ENCODE measurements around the gene SUSD5.
"Not testable (repeated sequence)": the region's sequence is repeated elsewhere in the genome, so short reads cannot be mapped to it uniquely, and the experiment has no call there.

SUSD5 gene

DNA sequence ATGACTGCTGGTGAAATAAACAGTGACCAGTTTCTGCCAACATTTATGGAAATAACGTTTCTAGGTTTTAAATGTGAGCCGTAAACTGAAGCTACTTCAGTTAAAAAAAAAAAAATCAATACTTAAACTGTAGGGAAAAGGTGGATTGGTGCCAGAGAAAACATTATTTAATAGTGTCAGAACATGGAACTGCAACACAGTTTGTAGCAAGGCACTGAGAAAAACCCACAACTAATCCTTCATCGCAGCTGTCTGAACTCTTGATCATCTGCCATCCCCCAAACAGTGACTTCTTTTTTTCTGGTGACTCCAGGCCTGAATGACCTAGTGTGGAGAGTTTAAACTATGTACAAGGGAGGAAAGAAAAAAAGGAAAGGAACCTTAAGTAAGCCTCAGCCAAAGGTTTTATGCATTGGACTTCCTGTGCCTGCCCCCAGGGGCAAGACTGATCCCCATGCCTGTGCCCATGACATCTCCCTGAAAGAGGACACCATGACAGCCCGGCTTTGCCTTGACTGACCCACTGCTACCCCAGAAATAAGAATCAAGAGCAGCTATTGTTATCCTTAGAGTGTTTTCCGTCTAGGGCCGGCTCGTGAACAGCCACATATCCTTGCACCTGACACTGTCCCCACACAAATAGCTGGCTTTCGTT is 71.7 kb downstream of the SUSD5 start:
- FAIRE-seq = no peak

DNA sequence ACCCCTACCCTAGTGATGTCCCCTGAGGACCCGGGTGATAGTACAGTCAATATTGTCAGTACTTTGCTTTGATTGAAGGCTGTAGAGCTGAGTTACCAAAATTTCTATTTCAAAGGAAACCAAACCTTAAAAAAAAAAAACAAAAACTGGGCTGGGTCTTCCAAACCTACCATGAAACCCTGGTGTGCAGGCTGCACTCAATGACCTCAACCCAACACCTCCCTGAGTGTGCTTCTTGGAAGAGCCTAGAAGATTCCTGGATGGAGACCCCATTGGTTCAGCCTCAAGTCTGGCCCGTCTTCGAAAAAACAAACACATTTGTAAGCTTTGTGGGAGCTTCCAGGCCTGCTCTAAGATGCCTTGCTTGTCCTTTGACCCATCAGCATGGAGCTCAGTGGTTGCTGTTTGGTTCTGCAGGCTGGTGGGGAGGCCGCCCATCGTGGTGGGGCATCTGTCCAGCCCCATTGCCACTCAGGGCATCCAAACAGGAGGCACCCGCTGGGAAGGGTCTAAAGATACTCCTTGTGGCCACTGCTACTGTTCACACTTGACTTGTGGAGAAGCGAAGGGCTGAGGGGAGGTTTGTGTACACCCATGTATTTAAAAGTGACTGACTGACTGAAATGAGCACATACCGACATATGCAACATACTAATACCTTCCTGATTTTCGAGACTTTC is 72.6 kb downstream of the SUSD5 start:
- FAIRE-seq = no peak

DNA sequence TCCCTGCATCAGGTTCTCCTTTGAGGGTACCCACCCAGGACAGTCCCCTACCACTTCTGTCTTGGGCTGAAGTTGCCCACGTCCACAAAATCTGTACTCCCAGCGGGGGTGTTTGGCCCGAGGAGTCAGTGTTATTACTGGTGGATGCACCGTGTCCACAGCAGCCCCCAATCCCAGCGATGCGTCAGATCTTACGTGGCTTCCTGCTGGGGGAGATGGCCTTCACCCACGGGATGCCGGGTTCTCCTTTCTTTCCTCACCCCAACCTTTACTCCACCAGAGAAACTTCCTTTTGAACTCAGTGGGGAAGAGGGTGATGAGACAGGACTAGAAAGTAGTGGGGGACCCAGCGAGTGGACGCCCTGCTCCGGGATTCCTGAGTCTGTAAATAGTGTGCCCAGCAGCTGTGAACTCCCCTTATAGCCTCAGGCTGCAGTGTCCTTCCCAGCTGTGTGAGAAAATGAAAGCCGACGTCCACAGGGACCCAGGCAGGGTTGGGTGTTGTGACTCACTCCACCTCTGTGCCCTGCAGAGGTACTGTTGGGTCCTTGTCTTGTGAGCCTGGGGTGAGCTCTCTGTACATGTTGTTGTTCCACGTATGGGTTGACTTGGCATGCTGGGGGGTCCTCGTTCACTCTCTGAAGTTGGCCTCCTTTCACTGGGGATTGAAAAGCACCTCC is 73.2 kb downstream of the SUSD5 start:
- FAIRE-seq = no peak

DNA sequence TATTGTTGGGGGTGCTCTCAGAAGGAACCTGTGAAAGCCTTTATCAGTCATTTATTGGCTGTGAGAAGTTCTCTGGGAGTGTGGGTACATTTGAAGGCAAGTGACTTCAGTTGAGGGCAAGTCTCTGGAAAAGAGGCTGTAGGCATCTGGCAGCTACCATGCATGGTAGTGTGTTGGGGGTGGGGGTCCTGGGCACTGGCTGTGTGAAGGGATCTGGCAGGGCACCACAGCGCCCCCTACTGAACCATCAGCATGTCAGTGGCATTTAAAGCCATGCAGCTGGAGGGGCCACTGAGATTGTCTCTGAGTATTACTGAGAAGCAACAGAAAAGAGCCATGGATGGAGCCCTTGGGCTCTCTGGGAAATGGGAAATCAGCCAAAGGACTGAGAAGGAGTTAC is 74.2 kb downstream of the SUSD5 start:
- no peak for FAIRE-seq

DNA sequence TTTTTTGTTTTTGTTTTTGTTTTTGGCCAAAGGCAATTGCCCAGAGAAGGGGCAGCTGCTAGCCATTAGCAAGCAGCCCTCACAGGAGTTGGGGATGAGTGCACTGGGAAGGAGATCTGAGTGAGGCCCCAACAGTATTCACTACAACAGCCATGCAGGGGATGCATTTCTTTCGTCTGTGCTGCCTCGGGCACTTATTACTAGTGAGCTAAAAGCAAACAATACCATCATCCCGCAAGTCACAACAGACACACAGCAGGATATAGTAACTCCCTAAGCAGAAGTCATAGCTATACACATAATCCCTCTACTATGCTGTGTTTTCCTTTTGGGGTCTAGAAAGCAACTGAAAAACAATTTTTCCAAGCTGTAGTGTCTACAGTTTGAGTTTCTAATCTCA is 77.6 kb downstream of the SUSD5 start:
- no peak for FAIRE-seq

DNA sequence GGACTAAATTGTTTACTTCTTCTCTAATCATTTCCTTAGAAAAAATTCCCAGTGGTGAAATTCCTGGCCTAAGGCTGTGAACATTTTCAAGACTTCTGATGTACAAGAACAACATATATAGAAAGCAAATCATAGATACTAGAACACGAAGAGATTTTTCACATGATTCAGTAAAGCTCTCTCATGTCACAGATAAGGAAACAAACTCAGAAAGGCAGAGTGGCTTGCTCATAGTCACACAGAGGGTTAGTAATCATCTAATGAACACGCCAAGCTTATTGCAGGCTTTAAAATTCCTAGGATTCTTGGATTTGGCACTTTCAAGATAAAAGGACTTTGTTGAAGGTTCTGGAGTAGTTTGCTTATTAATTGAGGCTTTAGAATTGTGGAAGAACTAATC is 78.6 kb downstream of the SUSD5 start:
- FAIRE-seq = no peak

DNA sequence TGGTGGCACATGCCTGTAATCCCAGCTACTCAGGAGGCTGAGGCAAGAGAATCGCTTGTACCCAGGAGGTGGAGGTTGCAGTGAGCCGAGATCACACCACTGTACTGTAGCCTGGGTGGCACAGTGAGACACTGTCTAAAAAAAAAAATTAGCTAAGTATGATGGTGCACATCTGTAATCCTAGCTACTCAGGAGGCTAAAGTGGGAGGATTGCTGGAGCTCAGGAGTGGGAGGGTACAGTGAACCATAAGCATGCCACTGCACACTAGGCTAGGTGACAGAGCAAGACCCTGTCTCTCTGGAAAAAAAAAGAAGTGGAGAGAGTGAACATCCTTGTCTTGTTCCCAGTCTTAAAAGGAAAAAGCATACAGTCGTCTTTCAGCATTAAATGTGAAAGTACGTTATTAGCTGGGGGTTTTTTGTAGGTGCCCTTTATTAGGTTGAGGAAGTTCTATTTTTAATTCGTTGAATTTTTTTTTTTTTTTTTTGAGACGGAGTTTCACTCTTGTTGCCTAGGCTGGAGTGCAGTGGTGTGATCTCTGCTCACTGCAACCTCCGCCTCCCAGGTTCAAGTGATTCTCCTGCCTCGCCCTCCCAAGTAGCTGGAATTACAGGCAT is 79.5 kb downstream of the SUSD5 start:
- not testable (repeated sequence) for FAIRE-seq

DNA sequence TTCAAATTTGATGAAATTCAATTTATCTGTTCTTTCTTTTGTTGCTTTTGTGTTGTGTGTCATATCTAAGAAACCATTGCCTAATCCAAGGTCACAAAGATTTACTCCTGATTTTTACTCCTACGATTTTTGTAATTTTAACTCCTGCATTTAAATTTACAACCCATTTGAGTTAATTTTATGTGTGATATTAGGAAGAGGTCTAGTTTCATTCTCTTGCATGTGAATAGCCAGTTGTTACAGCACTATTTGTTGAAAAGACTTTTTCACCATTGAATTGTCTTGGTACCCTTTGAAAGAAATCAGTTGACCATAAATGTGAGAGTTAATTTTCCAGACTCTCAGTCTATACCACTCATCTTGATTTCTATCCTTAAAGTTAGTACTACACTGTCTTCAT is 80.9 kb downstream of the SUSD5 start:
- FAIRE-seq = no peak

DNA sequence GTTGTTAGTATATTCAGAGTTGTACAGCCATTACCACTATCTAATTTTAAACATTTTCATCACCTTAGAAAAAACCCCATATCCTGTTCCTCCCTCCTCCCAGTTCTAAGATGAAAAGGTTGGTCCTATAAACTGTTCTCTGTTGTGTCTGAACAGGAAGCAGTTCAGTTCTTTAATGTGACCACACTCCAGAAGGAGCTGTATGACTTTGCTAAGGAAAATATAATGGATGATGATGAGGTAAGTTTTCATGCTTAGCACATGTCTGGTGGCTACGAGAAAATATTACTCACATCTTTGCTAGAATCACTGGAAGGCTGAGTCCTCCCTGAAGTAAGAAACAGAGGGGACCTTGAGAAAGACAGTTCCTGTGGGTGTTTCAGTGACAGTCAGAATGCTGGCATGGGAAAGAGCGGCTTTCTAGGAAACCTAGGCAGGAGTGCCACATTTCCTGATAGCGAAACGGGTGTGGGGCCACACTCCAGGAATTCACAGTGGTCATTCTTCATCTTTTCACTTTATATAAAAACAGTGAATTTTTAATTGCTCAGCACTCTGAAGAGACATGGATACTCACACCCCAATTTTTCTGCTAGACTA is 84.5 kb downstream of the SUSD5 start:
- FAIRE-seq = no peak

DNA sequence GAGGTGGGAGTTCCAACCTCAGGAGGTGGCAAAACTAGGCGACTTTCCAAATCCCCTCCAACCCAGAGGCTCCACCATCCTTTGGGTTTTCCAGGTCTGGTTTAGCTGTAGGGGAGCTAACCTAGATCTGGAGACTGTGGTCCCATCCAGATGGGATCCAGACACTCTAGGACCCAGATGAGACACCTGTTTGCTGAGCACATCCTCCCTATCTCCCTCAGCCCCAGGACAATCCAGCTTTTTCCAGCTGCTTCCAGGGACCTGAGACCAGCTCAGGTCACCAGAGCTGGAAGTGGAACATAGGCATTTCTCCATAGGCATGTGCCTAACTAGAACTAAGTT is 86.6 kb downstream of the SUSD5 start:
- no peak for FAIRE-seq

DNA sequence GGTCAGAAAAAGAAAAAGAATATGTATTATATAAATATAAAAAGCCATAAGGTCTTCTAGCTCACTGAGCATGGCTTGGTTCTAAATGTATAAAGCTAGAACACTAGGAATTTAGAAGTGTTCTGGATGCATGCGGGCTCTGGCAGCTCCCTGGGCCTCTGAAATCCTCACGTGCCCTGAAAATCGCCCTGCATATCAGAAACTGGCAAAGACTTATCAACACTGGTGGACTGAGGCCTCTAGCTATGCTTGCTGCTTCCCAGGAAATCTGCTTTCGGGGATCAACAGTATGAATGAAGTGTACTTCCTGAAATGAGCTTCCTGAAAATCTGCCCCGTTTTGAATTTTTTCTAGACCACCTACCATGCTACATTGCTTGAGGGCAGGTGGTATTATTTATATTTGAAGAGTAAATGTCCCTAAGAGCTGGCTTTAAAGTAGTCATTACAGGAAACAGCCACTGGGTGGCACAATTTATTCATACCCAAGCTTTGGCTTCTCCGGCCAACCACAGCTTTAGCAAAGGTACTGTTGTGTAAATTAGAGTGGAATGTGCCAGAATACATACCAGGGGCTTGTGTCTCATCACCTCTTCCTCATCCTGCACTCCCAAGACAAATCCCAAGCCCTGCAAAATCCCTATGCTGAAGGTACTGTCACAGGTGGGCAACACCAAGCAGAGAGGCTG is 87.1 kb downstream of the SUSD5 start:
- peak; percentile 92 for FAIRE-seq

DNA sequence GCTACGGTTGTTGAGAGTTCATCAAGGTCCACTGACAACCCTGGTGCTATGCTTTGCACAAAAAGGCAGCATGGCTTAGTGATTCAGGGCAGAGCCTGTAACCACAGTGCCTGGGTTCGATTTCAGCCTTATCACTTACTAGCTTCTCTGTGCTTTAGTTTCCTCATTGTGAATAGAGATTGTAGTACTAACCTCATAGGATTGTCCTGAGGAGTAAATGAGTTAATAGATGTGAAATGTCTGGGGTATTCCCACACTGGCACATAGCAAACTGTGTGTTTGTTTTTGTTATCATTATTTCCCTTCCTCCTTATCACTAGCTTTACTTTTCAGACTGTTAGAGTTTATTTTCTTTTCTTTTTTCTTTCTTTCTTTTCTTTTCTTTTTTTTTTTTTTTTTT is 88.5 kb downstream of the SUSD5 start:
- no peak for FAIRE-seq

DNA sequence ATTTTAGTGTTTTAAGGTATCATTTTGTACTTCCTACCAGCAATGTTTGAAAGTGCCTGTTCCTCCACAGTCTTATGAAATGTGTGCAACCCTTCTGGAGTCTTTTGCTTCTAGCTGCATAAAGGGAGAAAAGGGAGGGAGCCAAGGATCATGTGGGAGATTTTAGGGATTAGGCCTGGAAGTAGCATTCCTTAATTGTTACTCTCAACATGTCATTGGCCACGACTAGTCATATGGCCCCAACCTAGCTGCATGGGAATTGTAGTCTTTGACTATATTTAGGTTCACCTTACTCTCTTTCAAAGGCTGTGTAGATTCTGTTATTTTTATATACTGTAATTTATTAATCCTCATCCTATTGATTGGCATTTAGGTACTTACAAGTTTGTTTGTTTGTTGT is 89.9 kb downstream of the SUSD5 start:
- FAIRE-seq = no peak

DNA sequence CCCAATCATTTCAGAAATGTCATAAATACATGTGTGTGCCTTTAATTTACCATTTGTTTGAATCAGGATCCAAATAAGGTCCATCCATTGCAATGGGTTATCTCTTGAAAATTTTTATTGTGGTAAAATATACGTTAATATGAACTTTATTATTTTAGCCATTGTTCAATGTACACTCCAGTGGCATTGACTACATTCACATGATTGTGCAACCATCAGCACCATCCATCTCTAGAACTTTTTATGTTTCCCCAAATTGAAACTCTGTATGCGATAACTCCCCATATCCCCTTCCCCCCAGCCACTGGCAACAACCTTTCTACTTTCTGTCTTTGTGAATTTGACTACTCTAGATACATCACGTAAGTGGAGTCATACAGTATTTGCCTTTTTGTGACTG is 92.8 kb downstream of the SUSD5 start:
- FAIRE-seq = no peak

DNA sequence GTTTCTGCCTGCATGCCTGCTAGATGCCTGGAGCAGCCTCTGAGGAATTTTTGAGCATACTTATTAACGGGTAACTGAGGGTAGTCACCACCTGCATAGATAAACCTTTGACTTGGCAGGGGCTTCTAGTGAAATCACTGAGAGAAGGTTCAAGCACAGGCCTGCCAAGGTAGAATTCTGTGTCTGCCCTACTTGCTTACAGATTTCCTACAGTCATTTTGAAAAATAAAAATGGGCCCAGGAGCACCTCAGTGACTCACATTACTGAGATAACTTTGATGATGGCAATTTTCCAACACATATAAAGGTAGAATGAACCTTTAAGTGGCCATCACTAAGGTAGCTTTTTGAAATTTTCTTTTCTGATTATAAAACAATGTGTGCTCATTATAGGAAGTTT is 94.0 kb downstream of the SUSD5 start:
- no peak for FAIRE-seq

DNA sequence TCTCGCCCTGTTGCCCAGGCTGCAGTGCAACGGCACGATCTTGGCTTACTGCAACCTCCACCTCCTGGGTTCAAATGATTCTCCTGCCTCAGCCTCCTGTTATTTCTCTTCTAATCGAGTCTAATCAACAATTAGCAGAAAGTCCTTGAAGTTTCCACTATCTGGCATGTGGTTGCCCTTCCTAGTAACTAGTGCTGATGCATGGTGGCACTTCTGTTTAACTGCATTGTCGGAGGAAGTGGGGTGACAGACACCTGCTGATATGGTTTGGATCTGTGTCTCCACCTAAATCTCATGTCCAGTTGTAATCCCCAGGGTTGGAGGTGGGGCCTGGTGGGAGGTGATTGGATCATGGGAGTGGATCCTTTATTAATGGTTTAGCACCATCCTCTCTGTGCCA is 95.6 kb downstream of the SUSD5 start:
- FAIRE-seq = no peak

DNA sequence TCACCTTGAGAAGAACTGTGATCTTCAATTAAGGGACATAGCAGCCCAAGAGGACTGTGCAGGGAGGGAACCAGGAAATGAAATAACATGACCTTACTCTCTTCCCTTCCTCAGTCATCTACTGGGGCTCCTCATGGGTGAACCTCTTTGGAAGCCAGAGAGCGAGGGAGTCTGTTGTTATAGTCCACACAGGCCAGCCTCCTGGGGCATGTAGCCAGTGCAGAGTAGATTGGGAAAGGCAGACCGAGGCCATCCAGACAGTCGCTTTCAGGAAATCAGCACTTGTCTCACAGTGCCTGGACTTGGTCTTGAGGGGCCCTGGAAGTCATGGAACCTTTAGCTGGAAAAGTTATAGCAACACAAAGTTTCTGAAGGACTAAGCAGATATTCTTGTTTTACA is 98.7 kb downstream of the SUSD5 start:
- FAIRE-seq = no peak

DNA sequence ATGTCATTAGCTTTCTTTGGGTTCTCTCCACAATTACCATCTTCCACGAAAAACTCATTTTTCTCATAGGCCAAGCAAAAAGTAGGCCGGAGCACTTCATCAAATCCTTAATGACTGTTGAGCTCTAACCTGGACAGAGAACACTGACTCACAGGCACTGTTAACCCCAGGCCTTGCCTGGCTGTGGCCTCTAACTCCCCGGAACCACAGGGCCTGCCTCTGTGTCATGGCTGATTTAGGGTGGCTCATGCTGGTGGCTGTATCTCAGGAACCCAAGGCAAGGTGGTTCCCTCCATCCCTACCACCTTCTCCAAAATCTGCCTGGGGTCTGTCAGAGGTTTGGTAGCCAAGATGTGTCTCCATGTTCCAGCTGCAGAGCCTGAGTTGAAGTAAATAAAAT is 101.1 kb downstream of the SUSD5 start:
- FAIRE-seq = no peak

DNA sequence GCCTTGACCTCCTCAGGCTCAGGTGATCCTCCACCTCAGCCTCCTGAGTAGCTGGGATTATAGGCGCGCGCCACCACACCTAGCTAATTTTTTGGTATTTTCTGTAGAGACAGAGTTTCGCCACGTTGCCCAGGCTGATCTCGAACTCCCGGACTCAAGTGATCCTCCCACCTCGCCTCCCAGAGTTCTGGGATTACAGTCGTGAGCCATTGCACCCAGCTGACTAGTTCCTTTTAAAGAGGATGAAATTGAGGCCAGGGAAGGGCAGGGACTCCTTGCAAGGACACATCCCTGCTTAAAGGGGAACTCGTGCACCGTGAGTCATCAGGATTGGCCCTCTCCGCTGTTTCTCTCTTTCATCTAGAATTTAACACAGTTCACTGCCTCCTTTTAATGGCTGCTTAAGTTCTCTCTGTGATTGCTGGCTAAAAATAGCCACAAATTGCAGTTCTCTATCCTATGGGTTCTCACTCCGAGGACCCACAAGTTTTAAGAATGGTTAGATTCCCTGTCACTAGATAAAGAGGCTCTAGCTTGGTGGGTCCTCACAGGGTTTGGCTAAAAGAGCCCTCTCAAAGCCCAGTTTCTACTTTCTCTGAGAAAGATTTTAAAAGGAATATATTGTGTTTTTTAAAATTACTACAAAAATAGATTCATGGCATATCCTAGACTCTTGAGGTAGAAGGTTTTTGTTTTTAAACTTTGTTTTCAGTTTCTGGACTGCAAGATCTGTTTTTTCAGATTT is 103.4 kb downstream of the SUSD5 start:
- peak; percentile 84 for FAIRE-seq

DNA sequence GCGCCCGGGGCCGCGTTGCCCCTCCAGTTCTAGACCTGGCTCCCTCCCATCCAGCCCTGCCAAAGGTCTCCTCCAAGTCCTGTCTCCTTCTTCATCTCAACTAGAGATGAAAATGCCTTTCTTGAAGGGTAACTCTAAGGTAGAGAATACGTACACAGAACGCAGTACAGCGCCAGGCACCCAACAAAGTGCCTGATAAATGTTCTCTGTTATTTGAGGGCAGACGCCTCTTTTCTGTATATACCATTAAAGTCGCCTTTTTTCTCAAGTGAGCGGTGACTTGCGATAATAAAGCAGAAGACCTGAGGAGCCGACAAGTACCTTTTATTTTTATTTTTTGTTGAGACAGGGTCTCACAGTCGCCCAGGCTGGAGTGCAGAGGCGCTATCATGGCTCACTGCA is 104.0 kb downstream of the SUSD5 start:
- no peak for FAIRE-seq

DNA sequence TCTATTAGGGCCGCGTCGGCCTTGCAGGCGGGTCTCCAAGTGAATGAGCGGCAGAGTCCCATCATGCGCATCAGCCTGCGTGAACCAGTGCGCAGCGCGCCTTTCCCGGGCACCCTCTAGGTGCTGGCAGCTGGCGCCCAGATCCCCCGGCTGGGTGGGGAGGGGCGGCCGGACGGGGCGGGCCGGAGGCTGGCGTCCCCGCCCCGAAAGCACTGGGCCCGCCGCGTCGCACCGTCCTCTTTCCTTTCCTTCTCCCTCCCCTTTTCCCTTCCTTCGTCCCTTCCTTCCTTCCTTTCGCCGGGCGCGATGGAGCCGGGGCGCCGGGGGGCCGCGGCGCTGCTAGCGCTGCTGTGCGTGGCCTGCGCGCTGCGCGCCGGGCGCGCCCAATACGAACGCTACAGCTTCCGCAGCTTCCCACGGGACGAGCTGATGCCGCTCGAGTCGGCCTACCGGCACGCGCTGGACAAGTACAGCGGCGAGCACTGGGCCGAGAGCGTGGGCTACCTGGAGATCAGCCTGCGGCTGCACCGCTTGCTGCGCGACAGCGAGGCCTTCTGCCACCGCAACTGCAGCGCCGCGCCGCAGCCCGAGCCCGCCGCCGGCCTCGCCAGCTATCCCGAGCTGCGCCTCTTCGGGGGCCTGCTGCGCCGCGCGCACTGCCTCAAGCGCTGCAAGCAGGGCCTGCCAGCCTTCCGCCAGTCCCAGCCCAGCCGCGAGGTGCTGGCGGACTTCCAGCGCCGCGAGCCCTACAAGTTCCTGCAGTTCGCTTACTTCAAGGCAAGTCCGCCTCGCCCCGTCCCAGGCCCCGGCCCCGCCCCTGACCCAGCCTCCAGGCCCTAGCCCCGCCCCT is 104.6 kb downstream of the SUSD5 start, which contains the start of gene CRTAP:
CRTAP (plus strand) TSS at position 243 of the 850 bp plus-strand sequence; CDS start at position 307, 64 bp downstream.
- no peak for FAIRE-seq

Data from islet of Langerhans (tissue), 1 donor.